ENCODE measurements around the gene TSPAN18.

Gene TSPAN18

DNA sequence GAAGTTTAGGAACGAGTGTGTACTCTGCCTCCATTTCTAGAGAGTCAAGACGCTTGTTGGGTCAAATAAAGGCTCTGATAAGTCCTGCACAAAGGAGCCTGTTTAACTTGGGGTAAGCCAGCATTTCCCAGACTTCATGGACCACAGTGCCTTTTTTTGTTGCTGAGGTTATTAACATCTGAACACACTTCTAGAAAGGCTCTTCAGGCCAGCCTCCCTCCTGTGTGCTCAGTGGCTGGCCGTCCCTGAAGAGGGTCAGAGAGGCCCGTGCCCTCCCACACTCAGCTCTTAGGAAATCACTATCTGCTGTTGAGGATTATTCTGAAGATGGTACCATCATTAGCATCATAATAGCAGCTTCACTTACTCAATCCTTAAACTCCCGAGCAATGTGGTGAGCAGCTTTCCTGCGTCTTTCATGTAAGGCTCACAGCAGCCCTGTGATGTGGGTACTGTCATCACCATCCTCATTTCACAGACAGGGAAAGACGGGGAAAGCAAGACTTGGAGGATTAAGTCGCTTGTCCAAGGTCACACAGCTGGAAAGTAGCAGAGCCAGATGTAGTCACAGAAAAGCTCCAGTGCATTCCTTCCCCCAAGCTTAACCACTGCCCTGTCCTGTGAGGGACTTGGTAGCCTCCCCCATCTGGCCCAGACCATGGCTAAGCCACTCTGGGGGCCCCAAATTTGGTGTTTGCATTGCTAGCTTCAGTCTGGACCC lies 71.3 kb downstream of the TSPAN18 start:
- H2BK12ac ChIP-seq (ENCODE audit: low read length), result no peak overlapping the region
- H3K27me3 ChIP-seq (ENCODE audit: control insufficient read depth in 3 of 3, insufficient read depth in 3 of 3, low read depth in 1 of 3, low read length in 3 of 3), result no peaks in the 10 kb centered on the region
- H3K14ac ChIP-seq (ENCODE audit: low read length), result no peak overlapping the region
- peaks cover 40 to 71% of the 10 kb centered on the region in 2 donors for H3K4me1 ChIP-seq (ENCODE audit: control insufficient read depth in 2 of 2, insufficient read depth in 1 of 2, low read depth in 1 of 2, low read length in 2 of 2)
- H4K8ac ChIP-seq (ENCODE audit: low read depth, low read length), result no peak overlapping the region
- no peak overlapping the region for H4K91ac ChIP-seq (ENCODE audit: low read depth, low read length, poor library complexity)
- no peak overlapping the region for H2BK5ac ChIP-seq (ENCODE audit: low read length)
- H3K27ac ChIP-seq (replicated peaks; ENCODE audit: low read length), result peak overlapping the region; percentile 1
- H3K9ac ChIP-seq (ENCODE audit: low read depth, low read length, poor library complexity), result no peak overlapping the region
- H3K36me3 ChIP-seq (replicated peaks in 1 of 2; ENCODE audit: control insufficient read depth in 2 of 2, insufficient read depth in 2 of 2, low read length in 2 of 2), result peaks cover 3 to 18% of the 10 kb centered on the region in 2 donors
- WGBS, 2 donors (ENCODE audit: extremely low coverage in 2 of 2, insufficient read length in 2 of 2, insufficient replicate concordance in 1 of 2), result no CpG with 5 or more reads among the region's 8 CpGs
- H3K9me3 ChIP-seq (replicated peaks in 1 of 2; ENCODE audit: control insufficient read depth in 2 of 2, insufficient read depth in 1 of 2, low read depth in 1 of 2, low read length in 2 of 2), result no peaks in the 10 kb centered on the region
- no peak overlapping the region for H2AK5ac ChIP-seq (ENCODE audit: low read depth, low read length)
- H3K4me3 ChIP-seq (ENCODE audit: low read length in 2 of 2), result no peak overlapping the region
- no peak overlapping the region for H2AFZ ChIP-seq (ENCODE audit: low read length)
- no peak overlapping the region for H3K23ac ChIP-seq (ENCODE audit: low read depth, low read length, poor library complexity)
- no peak overlapping the region for H2BK120ac ChIP-seq (ENCODE audit: low read depth, low read length)
- H3K4me2 ChIP-seq (ENCODE audit: insufficient read depth, low read length, poor library complexity, severe bottlenecking), result no peak overlapping the region
- H3K79me1 ChIP-seq (ENCODE audit: low read depth, low read length), result peaks cover 3% of the 10 kb centered on the region
- no peak overlapping the region for H3K18ac ChIP-seq (ENCODE audit: low read length)
- no peak overlapping the region for H2BK15ac ChIP-seq (ENCODE audit: low read length)
- no peak for DNase-seq (ENCODE audit: low spot score)
- no peak overlapping the region for H3K4ac ChIP-seq (ENCODE audit: low read length)

DNA sequence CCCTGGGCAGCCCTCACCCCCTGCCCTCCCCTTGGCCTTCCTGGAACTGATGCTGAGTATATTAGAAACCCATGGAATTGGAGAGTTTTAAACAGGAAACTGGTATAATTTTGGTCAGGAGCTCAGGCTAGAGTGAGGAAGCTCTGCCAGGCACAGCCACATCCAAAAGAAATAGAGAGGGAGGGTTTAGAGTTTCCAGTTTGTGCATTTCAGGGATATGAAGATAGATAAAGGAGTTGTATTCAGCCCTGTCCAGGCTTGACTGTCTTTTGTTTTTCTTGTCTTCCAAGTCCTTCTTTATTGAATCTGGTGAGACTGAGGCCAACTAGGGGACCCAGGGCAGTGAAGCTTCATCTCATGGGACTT lies 71.8 kb downstream of the TSPAN18 start:
- DNase-seq (ENCODE audit: low spot score), result no peak
- Histone ChIP-seq H2BK12ac (ENCODE audit: low read length) (no peak overlapping the region), H3K9me3 (replicated peaks in 1 of 2; ENCODE audit: control insufficient read depth in 2 of 2, insufficient read depth in 1 of 2, low read depth in 1 of 2, low read length in 2 of 2) (no peaks in the 10 kb centered on the region), H3K4me3 (ENCODE audit: low read length in 2 of 2) (no peak overlapping the region), H3K4me2 (ENCODE audit: insufficient read depth, low read length, poor library complexity, severe bottlenecking) (no peak overlapping the region), H2BK120ac (ENCODE audit: low read depth, low read length) (no peak overlapping the region), H2AFZ (ENCODE audit: low read length) (no peak overlapping the region), H3K14ac (ENCODE audit: low read length) (no peak overlapping the region), H4K91ac (ENCODE audit: low read depth, low read length, poor library complexity) (no peak overlapping the region), H2BK5ac (ENCODE audit: low read length) (no peak overlapping the region), H4K8ac (ENCODE audit: low read depth, low read length) (no peak overlapping the region), H3K4me1 (ENCODE audit: control insufficient read depth in 2 of 2, insufficient read depth in 1 of 2, low read depth in 1 of 2, low read length in 2 of 2) (peaks cover 35 to 66% of the 10 kb centered on the region in 2 donors), H2BK15ac (ENCODE audit: low read length) (no peak overlapping the region), H2AK5ac (ENCODE audit: low read depth, low read length) (no peak overlapping the region), H3K36me3 (replicated peaks in 1 of 2; ENCODE audit: control insufficient read depth in 2 of 2, insufficient read depth in 2 of 2, low read length in 2 of 2) (peaks cover 3 to 18% of the 10 kb centered on the region in 2 donors), H3K27ac (replicated peaks; ENCODE audit: low read length) (no peak overlapping the region), H3K27me3 (ENCODE audit: control insufficient read depth in 3 of 3, insufficient read depth in 3 of 3, low read depth in 1 of 3, low read length in 3 of 3) (no peaks in the 10 kb centered on the region), H3K79me1 (ENCODE audit: low read depth, low read length) (peaks cover 4% of the 10 kb centered on the region), H3K9ac (ENCODE audit: low read depth, low read length, poor library complexity) (no peak overlapping the region), H3K18ac (ENCODE audit: low read length) (no peak overlapping the region), H3K4ac (ENCODE audit: low read length) (no peak overlapping the region), H3K23ac (ENCODE audit: low read depth, low read length, poor library complexity) (no peak overlapping the region)

DNA sequence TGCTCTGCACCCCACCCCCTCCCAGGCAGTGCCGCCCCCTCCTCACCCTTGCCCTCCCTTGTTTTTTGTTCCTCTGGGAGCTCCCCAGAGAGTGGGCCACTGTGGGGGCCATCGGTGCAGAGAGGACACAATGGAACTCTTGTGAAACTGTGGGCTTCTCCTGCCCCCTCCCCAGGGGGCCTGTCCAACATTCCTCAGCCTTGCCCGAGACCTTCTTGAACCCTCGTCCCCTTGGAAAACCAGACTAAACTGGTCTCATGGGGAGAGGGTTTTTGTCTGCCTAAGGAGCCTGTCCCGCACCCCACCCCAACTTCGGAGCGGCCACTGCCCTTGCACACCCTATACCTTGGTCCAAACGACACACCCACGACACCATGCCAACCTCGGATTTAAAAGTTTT lies 72.2 kb downstream of the TSPAN18 start:
- Histone ChIP-seq H2BK120ac (ENCODE audit: low read depth, low read length) (no peak overlapping the region), H3K79me1 (ENCODE audit: low read depth, low read length) (peaks cover 4% of the 10 kb centered on the region), H3K36me3 (replicated peaks in 1 of 2; ENCODE audit: control insufficient read depth in 2 of 2, insufficient read depth in 2 of 2, low read length in 2 of 2) (peaks cover 3 to 18% of the 10 kb centered on the region in 2 donors), H4K8ac (ENCODE audit: low read depth, low read length) (no peak overlapping the region), H3K18ac (ENCODE audit: low read length) (no peak overlapping the region), H3K9ac (ENCODE audit: low read depth, low read length, poor library complexity) (no peak overlapping the region), H3K4ac (ENCODE audit: low read length) (no peak overlapping the region), H3K27ac (replicated peaks; ENCODE audit: low read length) (no peak overlapping the region), H3K4me2 (ENCODE audit: insufficient read depth, low read length, poor library complexity, severe bottlenecking) (no peak overlapping the region), H3K9me3 (replicated peaks in 1 of 2; ENCODE audit: control insufficient read depth in 2 of 2, insufficient read depth in 1 of 2, low read depth in 1 of 2, low read length in 2 of 2) (no peaks in the 10 kb centered on the region), H3K27me3 (ENCODE audit: control insufficient read depth in 3 of 3, insufficient read depth in 3 of 3, low read depth in 1 of 3, low read length in 3 of 3) (no peaks in the 10 kb centered on the region), H2AK5ac (ENCODE audit: low read depth, low read length) (no peak overlapping the region), H4K91ac (ENCODE audit: low read depth, low read length, poor library complexity) (no peak overlapping the region), H3K23ac (ENCODE audit: low read depth, low read length, poor library complexity) (no peak overlapping the region), H2AFZ (ENCODE audit: low read length) (no peak overlapping the region), H3K4me3 (ENCODE audit: low read length in 2 of 2) (no peak overlapping the region), H2BK5ac (ENCODE audit: low read length) (no peak overlapping the region), H3K14ac (ENCODE audit: low read length) (no peak overlapping the region), H2BK12ac (ENCODE audit: low read length) (no peak overlapping the region), H3K4me1 (ENCODE audit: control insufficient read depth in 2 of 2, insufficient read depth in 1 of 2, low read depth in 1 of 2, low read length in 2 of 2) (peaks cover 33 to 63% of the 10 kb centered on the region in 2 donors), H2BK15ac (ENCODE audit: low read length) (no peak overlapping the region)
- no peak for DNase-seq (ENCODE audit: low spot score)
- WGBS, 2 donors (ENCODE audit: extremely low coverage in 2 of 2, insufficient read length in 2 of 2, insufficient replicate concordance in 1 of 2), result no CpG with 5 or more reads among the region's 10 CpGs

DNA sequence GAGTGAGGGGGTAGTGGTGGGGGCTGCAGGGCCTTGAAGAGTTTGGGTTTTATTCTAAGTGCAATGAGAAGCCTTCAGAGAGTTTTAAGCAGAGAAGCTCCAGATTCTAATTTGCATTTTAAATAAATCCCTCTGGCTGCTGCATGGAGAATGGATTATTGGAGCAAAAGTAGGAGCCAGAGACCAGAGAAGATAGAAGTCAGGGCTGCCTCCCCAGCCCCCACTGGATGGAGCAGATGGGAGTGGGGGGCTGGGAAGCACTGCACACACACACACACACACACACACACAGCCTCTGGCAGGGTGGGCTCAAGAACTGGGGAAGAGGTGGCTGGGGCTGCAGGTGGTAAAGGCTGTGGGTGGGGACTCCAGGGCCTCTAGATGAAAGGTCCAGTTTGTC lies 75.6 kb downstream of the TSPAN18 start:
- Histone ChIP-seq H3K9me3 (replicated peaks in 1 of 2; ENCODE audit: control insufficient read depth in 2 of 2, insufficient read depth in 1 of 2, low read depth in 1 of 2, low read length in 2 of 2) (no peaks in the 10 kb centered on the region), H3K4ac (ENCODE audit: low read length) (no peak overlapping the region), H3K18ac (ENCODE audit: low read length) (peak overlapping the region; percentile 76), H3K36me3 (replicated peaks in 1 of 2; ENCODE audit: control insufficient read depth in 2 of 2, insufficient read depth in 2 of 2, low read length in 2 of 2) (no peaks in the 10 kb centered on the region), H4K8ac (ENCODE audit: low read depth, low read length) (no peak overlapping the region), H2BK12ac (ENCODE audit: low read length) (no peak overlapping the region), H2BK15ac (ENCODE audit: low read length) (no peak overlapping the region), H3K27me3 (ENCODE audit: control insufficient read depth in 3 of 3, insufficient read depth in 3 of 3, low read depth in 1 of 3, low read length in 3 of 3) (no peaks in the 10 kb centered on the region), H4K91ac (ENCODE audit: low read depth, low read length, poor library complexity) (no peak overlapping the region), H3K14ac (ENCODE audit: low read length) (no peak overlapping the region), H3K4me3 (ENCODE audit: low read length in 2 of 2) (no peak overlapping the region), H2AK5ac (ENCODE audit: low read depth, low read length) (no peak overlapping the region), H2BK5ac (ENCODE audit: low read length) (no peak overlapping the region), H3K4me2 (ENCODE audit: insufficient read depth, low read length, poor library complexity, severe bottlenecking) (no peak overlapping the region), H2AFZ (ENCODE audit: low read length) (no peak overlapping the region), H3K27ac (replicated peaks; ENCODE audit: low read length) (no peak overlapping the region), H2BK120ac (ENCODE audit: low read depth, low read length) (no peak overlapping the region), H3K9ac (ENCODE audit: low read depth, low read length, poor library complexity) (no peak overlapping the region), H3K79me1 (ENCODE audit: low read depth, low read length) (peaks cover 2% of the 10 kb centered on the region), H3K4me1 (ENCODE audit: control insufficient read depth in 2 of 2, insufficient read depth in 1 of 2, low read depth in 1 of 2, low read length in 2 of 2) (peaks cover 37 to 66% of the 10 kb centered on the region in 2 donors), H3K23ac (ENCODE audit: low read depth, low read length, poor library complexity) (no peak overlapping the region)
- no peak for DNase-seq (ENCODE audit: low spot score)
